ENCODE results near the gene HTR6. TPM values are rescaled to one million over a fixed set of nuclear protein-coding genes. Genes with fewer than 3 reads are reported as not detected.
A peak's percentile ranks its signal among the peaks of the same experiment; 100 is the strongest.

Gene HTR6
- total and polyA plus RNA-seq, 2 donors (not counting 1 experiment from before 2014, with no cell fraction given), result under 0.01 to 0.02 TPM

DNA sequence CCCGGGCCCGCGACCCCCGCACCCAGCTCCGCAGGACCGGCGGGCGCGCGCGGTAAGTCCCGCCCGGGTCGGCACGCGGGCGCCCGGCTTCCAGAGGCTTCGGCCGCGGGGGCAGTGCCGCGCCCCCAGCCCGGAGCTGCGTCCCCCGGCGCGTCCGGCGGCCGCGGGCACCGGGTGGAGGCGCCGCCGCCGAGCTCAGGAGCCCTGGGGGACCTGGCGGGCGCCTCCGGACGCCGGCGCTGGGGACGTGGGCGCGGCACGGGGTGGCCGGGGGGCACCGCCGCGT, 20.3 kb upstream of the HTR6 start:
- Histone ChIP-seq H3K27me3 (ENCODE audit: control insufficient read depth, insufficient read depth, low read length) (no peaks in the 10 kb centered on the region), H3K4me2 (ENCODE audit: extremely low read depth, insufficient read depth, low read length) (peak overlapping the region; percentile 95), H3K36me3 (ENCODE audit: control insufficient read depth, insufficient read depth, low read length) (peaks cover 1% of the 10 kb centered on the region), H3K4me1 (ENCODE audit: control insufficient read depth, extremely low read depth, insufficient read depth, low read length) (peaks cover 18% of the 10 kb centered on the region), H3K27ac (ENCODE audit: insufficient read depth, low read length) (peak overlapping the region; percentile 89), H3K9me3 (ENCODE audit: control insufficient read depth, insufficient read depth, low read depth, low read length) (no peaks in the 10 kb centered on the region), H3K79me2 (ENCODE audit: control insufficient read depth, insufficient read depth, low read length) (peaks cover 46% of the 10 kb centered on the region), H3K4me3 (replicated peaks in 1 of 4; ENCODE audit: control extremely low read depth in 1 of 4, insufficient read depth in 1 of 4, low read depth in 3 of 4, low read length in 4 of 4) (peak overlapping the region in 3 of 4 experiments; percentile 88 to 94 (median 93)), H3K9ac (ENCODE audit: insufficient read depth, low read length) (peak overlapping the region; percentile 90), H2AFZ (ENCODE audit: low read length) (no peak overlapping the region), H4K20me1 (ENCODE audit: control insufficient read depth, extremely low read depth, insufficient read depth, low read length) (no peaks in the 10 kb centered on the region)
- TF ChIP-seq EZH2 (IDR thresholded peaks at IDR 0.05; ENCODE audit: low read length, missing control alignments), result no peak
- TF ChIP-seq, protein P1, sequence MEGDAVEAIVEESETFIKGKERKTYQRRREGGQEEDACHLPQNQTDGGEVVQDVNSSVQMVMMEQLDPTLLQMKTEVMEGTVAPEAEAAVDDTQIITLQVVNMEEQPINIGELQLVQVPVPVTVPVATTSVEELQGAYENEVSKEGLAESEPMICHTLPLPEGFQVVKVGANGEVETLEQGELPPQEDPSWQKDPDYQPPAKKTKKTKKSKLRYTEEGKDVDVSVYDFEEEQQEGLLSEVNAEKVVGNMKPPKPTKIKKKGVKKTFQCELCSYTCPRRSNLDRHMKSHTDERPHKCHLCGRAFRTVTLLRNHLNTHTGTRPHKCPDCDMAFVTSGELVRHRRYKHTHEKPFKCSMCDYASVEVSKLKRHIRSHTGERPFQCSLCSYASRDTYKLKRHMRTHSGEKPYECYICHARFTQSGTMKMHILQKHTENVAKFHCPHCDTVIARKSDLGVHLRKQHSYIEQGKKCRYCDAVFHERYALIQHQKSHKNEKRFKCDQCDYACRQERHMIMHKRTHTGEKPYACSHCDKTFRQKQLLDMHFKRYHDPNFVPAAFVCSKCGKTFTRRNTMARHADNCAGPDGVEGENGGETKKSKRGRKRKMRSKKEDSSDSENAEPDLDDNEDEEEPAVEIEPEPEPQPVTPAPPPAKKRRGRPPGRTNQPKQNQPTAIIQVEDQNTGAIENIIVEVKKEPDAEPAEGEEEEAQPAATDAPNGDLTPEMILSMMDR (conservative IDR thresholded peaks at IDR 0.05 in 1 of 2, IDR thresholded peaks at IDR 0.05 in 1 of 2; ENCODE audit: low read depth in 1 of 2, low read length in 2 of 2), result no peak
- no peak for DNase-seq (ENCODE audit: low read depth in 2 of 2)

DNA sequence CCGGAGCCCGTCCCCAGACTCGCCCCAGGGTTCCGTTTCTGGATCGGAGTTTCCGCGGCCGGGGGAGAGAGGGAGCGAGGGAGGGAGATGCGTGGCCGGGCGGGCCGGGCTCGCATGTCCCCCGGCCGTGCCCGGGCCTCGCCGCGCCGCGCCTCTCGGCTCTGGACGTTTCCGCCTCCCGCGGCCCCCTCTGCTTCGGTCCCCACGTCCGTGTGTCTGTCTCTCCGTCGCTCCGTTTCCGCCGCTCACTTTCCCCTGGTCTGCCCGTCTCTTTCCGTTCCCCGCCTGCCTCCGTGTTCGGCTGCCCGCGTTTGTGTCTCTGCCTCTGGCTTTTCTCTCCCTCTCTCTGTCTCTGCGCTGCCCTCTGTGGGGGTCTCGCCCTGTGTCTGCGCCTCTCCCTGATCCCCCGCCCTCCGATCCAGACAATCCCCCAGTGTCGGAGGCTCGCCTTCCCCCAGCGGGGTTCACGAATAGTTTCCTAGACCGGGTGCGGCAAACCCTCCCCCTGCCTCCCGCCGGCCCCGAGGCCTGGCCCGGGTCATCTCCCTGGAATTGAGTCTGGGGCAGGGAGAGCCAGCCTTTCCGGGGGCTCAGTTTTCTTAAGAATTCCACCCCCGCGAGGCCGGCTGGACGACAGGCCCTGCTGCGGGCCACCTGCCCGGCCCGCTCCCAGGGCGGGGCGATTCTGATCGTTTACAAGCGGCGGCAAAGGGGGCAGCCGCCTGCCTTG, 19.8 kb upstream of the HTR6 start:
- Histone ChIP-seq H3K9ac (ENCODE audit: insufficient read depth, low read length) (peak overlapping the region; percentile 90), H3K79me2 (ENCODE audit: control insufficient read depth, insufficient read depth, low read length) (peaks cover 50% of the 10 kb centered on the region), H3K4me2 (ENCODE audit: extremely low read depth, insufficient read depth, low read length) (peak overlapping the region; percentile 95), H3K27me3 (ENCODE audit: control insufficient read depth, insufficient read depth, low read length) (no peaks in the 10 kb centered on the region), H2AFZ (ENCODE audit: low read length) (peak overlapping the region; percentile 60), H3K27ac (ENCODE audit: insufficient read depth, low read length) (peak overlapping the region; percentile 89), H3K36me3 (ENCODE audit: control insufficient read depth, insufficient read depth, low read length) (peaks cover 1% of the 10 kb centered on the region), H4K20me1 (ENCODE audit: control insufficient read depth, extremely low read depth, insufficient read depth, low read length) (no peaks in the 10 kb centered on the region), H3K4me3 (replicated peaks in 1 of 4; ENCODE audit: control extremely low read depth in 1 of 4, insufficient read depth in 1 of 4, low read depth in 3 of 4, low read length in 4 of 4) (peak overlapping the region; percentile 78 to 94 (median 90)), H3K9me3 (ENCODE audit: control insufficient read depth, insufficient read depth, low read depth, low read length) (no peaks in the 10 kb centered on the region), H3K4me1 (ENCODE audit: control insufficient read depth, extremely low read depth, insufficient read depth, low read length) (peaks cover 18% of the 10 kb centered on the region)
- no peak for DNase-seq (ENCODE audit: low read depth in 2 of 2)
- TF ChIP-seq EZH2 (IDR thresholded peaks at IDR 0.05; ENCODE audit: low read length, missing control alignments), result no peak
- TF ChIP-seq, protein P1 (conservative IDR thresholded peaks at IDR 0.05 in 1 of 2, IDR thresholded peaks at IDR 0.05 in 1 of 2; ENCODE audit: low read depth in 1 of 2, low read length in 2 of 2), result no peak

DNA sequence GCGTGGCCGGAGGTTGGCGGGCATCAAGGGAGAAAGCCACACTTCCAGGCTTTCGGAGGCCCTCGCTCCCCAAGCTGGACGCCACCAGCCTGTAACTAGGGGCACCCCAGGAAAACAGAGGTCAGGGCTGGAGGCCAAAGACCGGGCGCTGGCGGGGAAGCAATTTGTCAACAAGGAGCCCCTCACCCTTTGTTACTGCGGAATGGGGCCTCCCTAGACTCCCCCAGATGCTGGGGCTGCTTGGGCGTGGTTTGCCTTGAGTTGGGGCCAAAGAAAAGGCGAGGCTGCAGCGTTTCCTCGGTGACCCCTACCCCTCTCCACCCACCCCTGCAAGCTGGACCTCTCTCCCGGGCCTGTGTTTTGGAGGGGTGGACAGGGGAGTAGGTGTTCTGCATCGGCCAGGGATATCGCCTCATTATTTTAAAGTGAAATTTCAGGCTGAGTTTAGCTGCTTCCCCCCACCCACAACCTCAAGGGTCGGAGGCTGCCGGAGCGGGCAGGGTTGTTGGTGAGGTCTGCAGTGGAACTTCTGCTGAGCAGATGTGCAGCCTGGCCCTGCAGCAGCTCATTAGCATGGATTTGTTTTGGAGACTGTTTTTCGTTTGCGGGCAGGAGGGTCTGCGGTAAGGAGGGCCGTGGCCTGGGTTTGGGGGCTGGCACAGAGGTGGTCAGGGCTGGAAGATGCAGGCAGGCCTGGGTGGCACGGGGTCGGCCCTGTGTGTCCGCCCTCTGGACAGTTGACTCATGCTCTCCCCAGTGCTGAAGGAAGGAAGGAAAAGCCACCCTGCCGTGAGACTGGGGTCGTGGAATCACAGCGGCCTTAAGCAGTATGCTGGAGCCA, 19.0 kb upstream of the HTR6 start:
- peak overlapping the region; percentile 78 to 94 (median 90) for H3K4me3 ChIP-seq (replicated peaks in 1 of 4; ENCODE audit: control extremely low read depth in 1 of 4, insufficient read depth in 1 of 4, low read depth in 3 of 4, low read length in 4 of 4)
- H3K9me3 ChIP-seq (ENCODE audit: control insufficient read depth, insufficient read depth, low read depth, low read length), result no peaks in the 10 kb centered on the region
- H4K20me1 ChIP-seq (ENCODE audit: control insufficient read depth, extremely low read depth, insufficient read depth, low read length), result no peaks in the 10 kb centered on the region
- no peaks in the 10 kb centered on the region for H3K27me3 ChIP-seq (ENCODE audit: control insufficient read depth, insufficient read depth, low read length)
- H3K4me1 ChIP-seq (ENCODE audit: control insufficient read depth, extremely low read depth, insufficient read depth, low read length), result peaks cover 22% of the 10 kb centered on the region
- peak overlapping the region; percentile 90 for H3K9ac ChIP-seq (ENCODE audit: insufficient read depth, low read length)
- no peak for TF ChIP-seq EZH2 (IDR thresholded peaks at IDR 0.05; ENCODE audit: low read length, missing control alignments)
- TF ChIP-seq, protein P1 (conservative IDR thresholded peaks at IDR 0.05 in 1 of 2, IDR thresholded peaks at IDR 0.05 in 1 of 2; ENCODE audit: low read depth in 1 of 2, low read length in 2 of 2), result no peak
- peak overlapping the region; percentile 95 for H3K4me2 ChIP-seq (ENCODE audit: extremely low read depth, insufficient read depth, low read length)
- DNase-seq (ENCODE audit: low read depth in 2 of 2), result peak in 1 of 2 donors; percentile 38
- no peak overlapping the region for H2AFZ ChIP-seq (ENCODE audit: low read length)
- peak overlapping the region; percentile 89 for H3K27ac ChIP-seq (ENCODE audit: insufficient read depth, low read length)
- H3K79me2 ChIP-seq (ENCODE audit: control insufficient read depth, insufficient read depth, low read length), result peaks cover 57% of the 10 kb centered on the region
- peaks cover 1% of the 10 kb centered on the region for H3K36me3 ChIP-seq (ENCODE audit: control insufficient read depth, insufficient read depth, low read length)

All from fibroblast of lung (primary cell).